CD4-positive, alpha-beta T cell treated with Interleukin-1 beta for 1 hour (primary cell): Measurements from ENCODE around the gene OR2T34.
"Not testable (repeated sequence)": the region's sequence is repeated elsewhere in the genome, so short reads cannot be mapped to it uniquely, and the experiment has no call there.

Source experiments
- DNase-seq, 2 donors: peaks; one replicate each; pipeline ENCODE4 v3.0.0-alpha.2; 2020 to 2022

The OR2T34 gene

GRCh38 chr1:248551027-248551426 is 23.5 kb downstream of the OR2T34 start:
- DNase-seq, result not testable (repeated sequence)

- DNase-seq, result not testable (repeated sequence)
These were observed 27.2 kb downstream of the OR2T34 start for GRCh38 chr1:248547383-248547782.

- DNase-seq, result not testable (repeated sequence)
These were observed 37.1 kb downstream of the OR2T34 start for GRCh38 chr1:248537449-248537848.
